Neural progenitor cell (in vitro differentiated cells): Measurements from ENCODE around the gene MYO1D.

Experiments
- CTCF ChIP-seq: fragments of 200-600 bp; sonication (generic); IDR thresholded peaks from 2 replicates; pipeline ENCODE4 v1.5.1; 2017; ENCODE audit warnings: antibody characterized with exemption, mild to moderate bottlenecking
- EZH2 ChIP-seq: fragments of 200-600 bp; sonication (generic); IDR thresholded peaks from 2 replicates; pipeline ENCODE4 v1.6.1; 2017; ENCODE audit warnings: antibody characterized with exemption, mild to moderate bottlenecking, moderate library complexity

GRCh38 chr17:32873114-32873513, 3.8 kb downstream of the MYO1D start:
- TF ChIP-seq CTCF (no peak), EZH2 (no peak)
